ENCODE measurements around the gene BIN1. TPM values are rescaled to one million over a fixed set of nuclear protein-coding genes. Genes with fewer than 3 reads are reported as not detected.

Gene BIN1
- total RNA-seq, 6 experiments from 2014 or later, result 22.6 to 26.1 (median 23.5) TPM

GRCh38 chr2:127072396-127072795, 34.6 kb downstream of the BIN1 start:
- no peak overlapping the region for H3K4me3 Mint-ChIP-seq
- no peak for DNase-seq
- H3K4me1 Mint-ChIP-seq (ENCODE audit: low read depth), result no peaks in the 10 kb centered on the region

GRCh38 chr2:127071901-127072328, 35.0 kb downstream of the BIN1 start:
- no peak for DNase-seq
- H3K4me1 Mint-ChIP-seq (ENCODE audit: low read depth), result no peaks in the 10 kb centered on the region
- no peak overlapping the region for H3K4me3 Mint-ChIP-seq
- peaks cover 3% of the 10 kb centered on the region; the same call in 1 of the 2 replicates for H3K27me3 Mint-ChIP-seq (ENCODE audit: insufficient read depth)
- TF ChIP-seq CTCF (IDR thresholded peaks at IDR 0.05), result no peak
- no peaks in the 10 kb centered on the region for H3K36me3 Mint-ChIP-seq (ENCODE audit: low read depth)
- no peaks in the 10 kb centered on the region for H3K9me3 Mint-ChIP-seq
- no peak overlapping the region for H3K27ac Mint-ChIP-seq

More at GRCh38 chr2:127072396-127072795, 34.6 kb downstream of the BIN1 start:
- Mint-ChIP-seq H3K9me3 (no peaks in the 10 kb centered on the region), H3K27me3 (ENCODE audit: insufficient read depth) (peaks cover 3% of the 10 kb centered on the region; the same call in 1 of the 2 replicates), H3K27ac (no peak overlapping the region), H3K36me3 (ENCODE audit: low read depth) (no peaks in the 10 kb centered on the region)
- peak; percentile 43 for TF ChIP-seq CTCF (IDR thresholded peaks at IDR 0.05)

GRCh38 chr2:127070221-127070620, 36.7 kb downstream of the BIN1 start:
- Mint-ChIP-seq H3K27ac (no peak overlapping the region), H3K4me1 (ENCODE audit: low read depth) (peaks cover 4% of the 10 kb centered on the region), H3K36me3 (ENCODE audit: low read depth) (no peaks in the 10 kb centered on the region), H3K9me3 (no peaks in the 10 kb centered on the region), H3K27me3 (ENCODE audit: insufficient read depth) (peaks cover 3% of the 10 kb centered on the region; the same call in 1 of the 2 replicates), H3K4me3 (no peak overlapping the region)
- DNase-seq, result no peak
- TF ChIP-seq CTCF (IDR thresholded peaks at IDR 0.05), result no peak

GRCh38 chr2:127069536-127069935, 37.4 kb downstream of the BIN1 start:
- DNase-seq, result no peak
- peaks cover 3% of the 10 kb centered on the region; the same call in 1 of the 2 replicates for H3K27me3 Mint-ChIP-seq (ENCODE audit: insufficient read depth)
- no peaks in the 10 kb centered on the region for H3K36me3 Mint-ChIP-seq (ENCODE audit: low read depth)
- peaks cover 11% of the 10 kb centered on the region for H3K4me1 Mint-ChIP-seq (ENCODE audit: low read depth)
- H3K9me3 Mint-ChIP-seq, result no peaks in the 10 kb centered on the region
- no peak for TF ChIP-seq CTCF (IDR thresholded peaks at IDR 0.05)
- no peak overlapping the region for H3K4me3 Mint-ChIP-seq
- H3K27ac Mint-ChIP-seq, result no peak overlapping the region

GRCh38 chr2:127069003-127069402, 38.0 kb downstream of the BIN1 start:
- Mint-ChIP-seq H3K27ac (no peak overlapping the region), H3K9me3 (no peaks in the 10 kb centered on the region), H3K4me1 (ENCODE audit: low read depth) (peaks cover 14% of the 10 kb centered on the region), H3K27me3 (ENCODE audit: insufficient read depth) (peaks cover 3% of the 10 kb centered on the region; the same call in 1 of the 2 replicates), H3K4me3 (no peak overlapping the region), H3K36me3 (ENCODE audit: low read depth) (no peaks in the 10 kb centered on the region)
- no peak for DNase-seq
- TF ChIP-seq CTCF (IDR thresholded peaks at IDR 0.05), result no peak

- peaks cover 3% of the 10 kb centered on the region; the same call in 1 of the 2 replicates for H3K27me3 Mint-ChIP-seq (ENCODE audit: insufficient read depth)
- TF ChIP-seq CTCF (IDR thresholded peaks at IDR 0.05), result peak; percentile 55
- no peak overlapping the region for H3K27ac Mint-ChIP-seq
- H3K4me3 Mint-ChIP-seq, result no peak overlapping the region
- no peaks in the 10 kb centered on the region for H3K9me3 Mint-ChIP-seq
- H3K36me3 Mint-ChIP-seq (ENCODE audit: low read depth), result no peaks in the 10 kb centered on the region
- DNase-seq, result no peak
- peaks cover 14% of the 10 kb centered on the region for H3K4me1 Mint-ChIP-seq (ENCODE audit: low read depth)
Measured at GRCh38 chr2:127068351-127068741, 38.6 kb downstream of the BIN1 start.

Data from HFFc6 (cell line).